ENCODE measurements around the gene INPP5D. TPM values are rescaled to one million over a fixed set of nuclear protein-coding genes. Genes with fewer than 3 reads are reported as not detected.
A peak's percentile ranks its signal among the peaks of the same experiment; 100 is the strongest.

The INPP5D gene
- total and polyA plus RNA-seq, 12 donors: 3.4 to 29.4 (median 14.3) TPM

DNA sequence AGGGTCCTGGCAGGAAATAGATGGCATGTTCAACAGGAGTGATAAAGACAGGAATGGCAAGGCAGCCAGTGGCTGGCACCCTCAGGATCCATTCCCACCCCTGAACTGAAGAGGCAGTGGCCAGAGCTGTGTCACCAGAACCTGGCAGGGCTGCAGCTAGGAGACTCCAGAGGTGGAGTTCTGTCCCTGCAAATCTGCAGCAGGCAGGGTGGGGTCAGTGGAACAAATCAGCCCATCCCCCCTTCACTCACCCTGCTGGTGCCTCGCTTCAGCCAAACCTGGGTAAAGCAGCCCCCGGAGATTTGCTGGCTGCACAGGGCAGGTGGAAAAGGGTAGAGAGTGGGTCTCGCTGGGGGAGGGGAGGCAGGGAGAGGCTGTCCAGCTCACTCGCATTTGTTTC, 12.7 kb downstream of the INPP5D start:
- no peaks in the 10 kb centered on the region for H3K36me3 ChIP-seq (replicated peaks in 1 of 2)
- TF ChIP-seq, protein P1, sequence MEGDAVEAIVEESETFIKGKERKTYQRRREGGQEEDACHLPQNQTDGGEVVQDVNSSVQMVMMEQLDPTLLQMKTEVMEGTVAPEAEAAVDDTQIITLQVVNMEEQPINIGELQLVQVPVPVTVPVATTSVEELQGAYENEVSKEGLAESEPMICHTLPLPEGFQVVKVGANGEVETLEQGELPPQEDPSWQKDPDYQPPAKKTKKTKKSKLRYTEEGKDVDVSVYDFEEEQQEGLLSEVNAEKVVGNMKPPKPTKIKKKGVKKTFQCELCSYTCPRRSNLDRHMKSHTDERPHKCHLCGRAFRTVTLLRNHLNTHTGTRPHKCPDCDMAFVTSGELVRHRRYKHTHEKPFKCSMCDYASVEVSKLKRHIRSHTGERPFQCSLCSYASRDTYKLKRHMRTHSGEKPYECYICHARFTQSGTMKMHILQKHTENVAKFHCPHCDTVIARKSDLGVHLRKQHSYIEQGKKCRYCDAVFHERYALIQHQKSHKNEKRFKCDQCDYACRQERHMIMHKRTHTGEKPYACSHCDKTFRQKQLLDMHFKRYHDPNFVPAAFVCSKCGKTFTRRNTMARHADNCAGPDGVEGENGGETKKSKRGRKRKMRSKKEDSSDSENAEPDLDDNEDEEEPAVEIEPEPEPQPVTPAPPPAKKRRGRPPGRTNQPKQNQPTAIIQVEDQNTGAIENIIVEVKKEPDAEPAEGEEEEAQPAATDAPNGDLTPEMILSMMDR (IDR thresholded peaks at IDR 0.05): no peak
- no peak for TF ChIP-seq POLR2A (IDR thresholded peaks at IDR 0.05)
- no peaks in the 10 kb centered on the region for H3K9me3 ChIP-seq (replicated peaks in 1 of 3)
- no peak overlapping the region for H3K4me3 ChIP-seq
- WGBS, 4 donors: 67 to 76% (median 75%) methylated on average over 4 of the region's 4 CpGs
- H3K4me1 ChIP-seq (replicated peaks in 1 of 2): peaks cover 0 to 11% of the 10 kb centered on the region in 2 donors
- H3K27ac ChIP-seq: no peak overlapping the region
- peak in 1 of 7 donors; percentile 24 for DNase-seq
- intact Hi-C loops (cut with DNase I): no loop called here
- no peaks in the 10 kb centered on the region for H3K27me3 ChIP-seq

DNA sequence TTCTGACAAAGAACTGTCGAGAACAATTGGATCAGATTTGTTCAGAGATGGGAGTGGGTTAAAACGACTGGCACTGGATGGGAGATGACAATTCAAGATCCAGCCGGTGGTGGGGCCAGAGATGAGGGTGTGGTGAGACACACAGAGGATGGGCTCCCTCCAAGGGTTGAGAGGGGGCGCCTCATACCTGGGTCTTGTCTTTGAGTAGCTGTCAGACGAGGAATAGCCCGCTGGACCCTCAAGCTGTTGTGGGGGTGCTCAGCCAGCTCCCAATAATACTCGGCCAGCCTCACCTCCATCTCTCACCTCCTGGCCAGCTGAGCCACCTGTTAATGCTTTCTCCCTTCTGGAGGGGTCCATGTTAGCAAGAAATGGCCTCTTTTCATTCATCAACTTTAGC, 14.0 kb downstream of the INPP5D start:
- intact Hi-C loops (cut with DNase I): no loop called here
- DNase-seq: peak in 1 of 7 donors; percentile 39
- no peak overlapping the region for H3K27ac ChIP-seq
- TF ChIP-seq POLR2A (IDR thresholded peaks at IDR 0.05): no peak
- TF ChIP-seq, protein P1 (IDR thresholded peaks at IDR 0.05): no peak
- 63 to 71% (median 66%) methylated on average over 7 of the region's 7 CpGs for WGBS, 4 donors
- no peak overlapping the region for H3K4me3 ChIP-seq
- peaks cover 0 to 11% of the 10 kb centered on the region in 2 donors for H3K4me1 ChIP-seq (replicated peaks in 1 of 2)
- H3K9me3 ChIP-seq (replicated peaks in 1 of 3): no peaks in the 10 kb centered on the region
- H3K27me3 ChIP-seq: no peaks in the 10 kb centered on the region
- no peaks in the 10 kb centered on the region for H3K36me3 ChIP-seq (replicated peaks in 1 of 2)

DNA sequence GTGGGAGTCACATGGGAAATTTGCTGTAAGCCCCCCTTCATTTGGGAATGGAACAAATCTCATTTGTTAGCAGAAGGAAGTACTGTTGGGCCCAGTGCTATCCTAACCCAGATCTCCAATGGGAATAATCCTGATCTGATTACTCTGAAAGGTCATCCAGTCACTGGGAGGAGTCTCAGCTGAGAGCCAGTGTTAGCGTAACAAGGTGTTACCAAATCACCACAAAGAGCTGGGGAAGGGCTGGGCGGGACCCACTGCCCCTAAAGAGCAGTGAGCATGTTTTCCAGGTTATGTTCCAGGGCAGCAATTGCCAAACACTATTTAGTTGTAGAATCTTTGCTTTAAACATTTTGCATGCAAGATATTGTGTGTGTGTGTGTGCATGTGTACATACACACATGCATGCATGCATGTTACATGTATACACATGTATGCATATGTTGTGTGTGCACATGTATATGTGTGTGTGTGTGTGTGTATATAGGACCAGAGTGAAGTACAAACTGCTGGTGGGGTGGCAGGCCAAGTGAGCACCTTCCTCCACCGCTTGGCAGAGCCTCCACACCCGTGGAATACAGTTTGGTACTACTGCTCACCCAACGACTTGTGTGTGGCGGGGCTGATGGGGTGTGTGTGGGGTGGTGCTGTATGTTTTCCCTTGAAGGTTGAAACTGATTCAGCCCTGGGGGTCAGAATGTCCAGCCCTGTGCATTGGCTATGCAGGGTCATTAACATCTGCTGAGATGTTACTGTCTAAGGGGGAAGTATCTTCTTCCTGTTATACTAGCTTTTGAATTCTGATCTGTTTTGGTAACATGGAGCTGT, 15.2 kb downstream of the INPP5D start:
- peak in 1 of 7 donors; percentile 52 for DNase-seq
- H3K27ac ChIP-seq: peak overlapping the region in 2 of 5 donors; percentile 54 to 72
- WGBS, 4 donors: 59 to 66% (median 65%) methylated on average over 6 of the region's 6 CpGs
- H3K27me3 ChIP-seq: no peaks in the 10 kb centered on the region
- H3K4me1 ChIP-seq (replicated peaks in 1 of 2): peaks cover 0 to 11% of the 10 kb centered on the region in 2 donors
- TF ChIP-seq, protein P1 (IDR thresholded peaks at IDR 0.05): no peak
- TF ChIP-seq POLR2A (IDR thresholded peaks at IDR 0.05): no peak
- intact Hi-C loops (cut with DNase I): no loop called here
- no peak overlapping the region for H3K4me3 ChIP-seq
- no peaks in the 10 kb centered on the region for H3K36me3 ChIP-seq (replicated peaks in 1 of 2)
- no peaks in the 10 kb centered on the region for H3K9me3 ChIP-seq (replicated peaks in 1 of 3)

DNA sequence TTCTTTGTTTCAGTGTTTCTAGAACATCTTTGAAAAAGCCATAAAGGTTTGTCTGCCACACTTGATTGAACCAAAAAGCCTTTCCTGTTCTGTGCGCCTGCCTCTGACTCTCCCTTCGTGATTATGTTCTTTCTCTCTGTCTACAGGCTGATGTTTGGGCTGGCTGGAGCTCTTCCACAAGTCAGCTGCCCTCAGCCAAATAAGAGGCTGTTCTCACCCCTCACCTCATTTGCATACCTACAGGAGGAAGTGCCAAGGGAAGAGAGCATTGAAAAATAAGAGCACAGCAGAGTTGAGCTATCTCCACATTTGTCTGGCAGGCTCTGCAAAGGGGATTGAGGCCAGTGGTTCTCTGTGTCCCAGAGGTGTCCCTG, 15.8 kb downstream of the INPP5D start:
- Histone ChIP-seq H3K9me3 (replicated peaks in 1 of 3) (no peaks in the 10 kb centered on the region), H3K27me3 (no peaks in the 10 kb centered on the region), H3K4me3 (no peak overlapping the region), H3K36me3 (replicated peaks in 1 of 2) (no peaks in the 10 kb centered on the region), H3K27ac (peak overlapping the region in 3 of 5 donors; percentile 31 to 72 (median 54)), H3K4me1 (replicated peaks in 1 of 2) (peaks cover 0 to 11% of the 10 kb centered on the region in 2 donors)
- 36 to 56% (median 41%) methylated on average over 2 of the region's 2 CpGs for WGBS, 4 donors
- TF ChIP-seq, protein P1 (IDR thresholded peaks at IDR 0.05): no peak
- TF ChIP-seq POLR2A (IDR thresholded peaks at IDR 0.05): no peak
- intact Hi-C loops (cut with DNase I): no loop called here
- DNase-seq: peak in 1 of 7 donors; percentile 47
